CD8-positive, alpha-beta memory T cell (primary cell): ENCODE measurements around the gene C16orf87. TPM values are rescaled to one million over a fixed set of nuclear protein-coding genes. Genes with fewer than 3 reads are reported as not detected.
"Not testable (repeated sequence)": the region's sequence is repeated elsewhere in the genome, so short reads cannot be mapped to it uniquely, and the experiment has no call there.

Experiments used
- CTCF ChIA-PET: fragments of 350-600 bp; sonication (Branson Sonifier 250); formaldehyde crosslinking; loops from one replicate; lab custom pipeline; 2021; ENCODE audit warnings: antibody characterized with exemption; lab: Charles Lee
- POLR2A ChIA-PET: fragments of 350-600 bp; sonication (Branson Sonifier 250); formaldehyde crosslinking; loops from one replicate; lab custom pipeline; 2021; ENCODE audit warnings: antibody characterized with exemption; lab: Charles Lee
- DNase-seq, 5 donors: peaks; one replicate each; pipeline versions ENCODE4 v3.0.0 to v3.0.0-alpha.2; 2020 to 2022; ENCODE audit warnings: mixed read lengths in 1 of 5
- H3K27ac ChIP-seq: one replicate; pipeline ENCODE4 v1.7.0; 2013; ENCODE audit warnings: low read depth, mild to moderate bottlenecking, low read length, moderate library complexity
- H3K27me3 ChIP-seq: 2 replicates; pipeline ENCODE4 v1.7.0; 2013; ENCODE audit warnings: low read length, mild to moderate bottlenecking; ENCODE audit not compliant: insufficient read depth, poor library complexity, severe bottlenecking
- H3K36me3 ChIP-seq: 2 replicates; pipeline ENCODE4 v1.7.0; 2013; ENCODE audit warnings: mild to moderate bottlenecking, low read length, moderate library complexity; ENCODE audit not compliant: insufficient read depth
- H3K4me1 ChIP-seq: 2 replicates; pipeline ENCODE4 v1.7.0; 2013; ENCODE audit warnings: mild to moderate bottlenecking, low read length, moderate library complexity; ENCODE audit not compliant: insufficient read depth
- H3K4me3 ChIP-seq: 2 replicates; pipeline ENCODE4 v1.7.0; 2013; ENCODE audit warnings: mild to moderate bottlenecking, low read length
- H3K9me3 ChIP-seq: 2 replicates; pipeline ENCODE4 v1.7.0; 2013; ENCODE audit warnings: mild to moderate bottlenecking, low read length
- H3K27ac Mint-ChIP-seq, 8 donors: one replicate each; pipeline ENCODE4 v1.8.0; 2020 to 2021; ENCODE audit warnings: mixed read lengths in 8 of 8, mild to moderate bottlenecking in 6 of 8, inconsistent platforms in 3 of 8, moderate library complexity in 3 of 8
- H3K27me3 Mint-ChIP-seq, 2 donors: one replicate each; pipeline ENCODE4 v1.8.0; 2020 to 2021; ENCODE audit warnings: mixed read lengths in 2 of 2, mild to moderate bottlenecking in 1 of 2, moderate library complexity in 1 of 2
- H3K36me3 Mint-ChIP-seq, 3 donors: one replicate each; pipeline ENCODE4 v1.8.0; 2020 to 2021; ENCODE audit warnings: mixed read lengths in 3 of 3, inconsistent platforms in 1 of 3, mild to moderate bottlenecking in 1 of 3
- H3K4me1 Mint-ChIP-seq, 3 donors: one replicate each; pipeline ENCODE4 v1.8.0; 2020 to 2021; ENCODE audit warnings: mixed read lengths in 3 of 3, inconsistent platforms in 1 of 3, mild to moderate bottlenecking in 1 of 3
- H3K4me3 Mint-ChIP-seq, 7 donors: one replicate each; pipeline ENCODE4 v1.8.0; 2020 to 2021; ENCODE audit warnings: mixed read lengths in 7 of 7, mild to moderate bottlenecking in 6 of 7, moderate library complexity in 4 of 7, inconsistent platforms in 2 of 7
- H3K9me3 Mint-ChIP-seq, 5 donors: one replicate each; pipeline ENCODE4 v1.8.0; 2020 to 2022; ENCODE audit warnings: mixed read lengths in 5 of 5, mild to moderate bottlenecking in 3 of 5, moderate library complexity in 2 of 5, inconsistent platforms in 1 of 5
- polyA plus RNA-seq: library from polyadenylated mRNA; unstranded; fragments of 300-500 nt; fragmentation: Illumina TruSeq; gene quantifications from one replicate; pipeline ENCODE4 v1.2.3, GENCODE V29; 2021
- total RNA-seq, 2 experiments: library from RNA; stranded (reverse); gene quantifications; one replicate each; pipeline ENCODE4 v1.2.3, GENCODE V29; 2021

The C16orf87 gene
- total RNA-seq, result 10 to 100 TPM; 22.6 to 22.8 TPM
- 9.1 TPM for polyA plus RNA-seq

DNA sequence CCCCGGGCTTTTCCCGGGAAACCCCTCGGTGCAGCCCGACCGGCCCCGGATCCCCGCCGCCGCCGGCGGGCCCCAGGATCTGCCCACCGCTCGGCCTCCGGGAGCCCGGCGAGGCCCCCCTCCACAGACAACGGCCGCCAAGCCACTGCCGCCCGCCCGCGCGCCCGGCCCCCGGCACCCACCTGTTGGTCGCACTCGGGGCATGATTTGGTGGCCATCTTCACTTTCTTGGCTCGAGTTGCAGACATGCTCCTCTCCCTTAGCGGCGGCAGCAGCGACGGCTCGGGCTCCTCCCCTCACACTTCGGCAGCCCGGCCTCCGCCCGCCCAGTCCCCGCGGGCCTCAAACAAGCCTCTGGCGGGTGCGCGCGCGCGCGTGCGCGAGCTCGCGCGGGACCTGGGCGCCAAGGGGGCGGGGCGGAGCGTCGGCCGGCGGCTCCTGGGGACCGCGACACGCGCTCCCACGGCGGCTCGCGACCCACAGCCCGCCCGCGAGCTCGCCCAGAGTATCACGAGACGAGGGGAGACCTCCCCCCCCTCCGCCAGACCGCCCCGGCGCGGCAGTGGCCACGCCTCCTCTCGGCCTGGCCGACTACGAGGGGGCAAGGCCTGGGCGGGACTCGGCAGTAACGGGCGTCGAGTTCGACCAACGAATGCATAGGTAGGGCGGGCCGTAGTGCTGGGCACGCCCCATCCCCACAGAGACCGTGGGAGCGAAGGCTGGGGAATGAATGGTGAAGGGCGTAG lies at the start of gene C16orf87:
Gene C16orf87 (minus strand): TSS at position 279 of the 746 bp plus-strand sequence. CDS start 31 bp downstream, at position 248.
- H3K27me3 ChIP-seq, result no peaks in the 10 kb centered on the region
- H3K9me3 Mint-ChIP-seq, result peaks cover 0 to 3% (median 0%) of the 10 kb centered on the region in 5 donors
- ChIA-PET POLR2A (interaction anchor here (0.5 to 1.3 kb wide), 6 partner anchors 41 to 1289 kb away, joined by 3 to 4 read pairs (median 4); partner anchors contain the start of genes DNAJA2 and GPT2), CTCF (no interaction called here)
- peak within 1 kb of the TSS; percentile 94 to 100 (median 98) for H3K27ac Mint-ChIP-seq
- peaks cover 16% of the 10 kb centered on the region for H3K4me1 ChIP-seq
- H3K27me3 Mint-ChIP-seq, result peaks cover 0 to 4% of the 10 kb centered on the region in 2 donors
- peaks cover 25 to 38% (median 33%) of the 10 kb centered on the region in 3 donors for H3K4me1 Mint-ChIP-seq
- peak; percentile 86 to 94 (median 92) for DNase-seq
- H3K36me3 ChIP-seq, result no peaks in the 10 kb centered on the region
- no peaks in the 10 kb centered on the region for H3K9me3 ChIP-seq
- peaks cover 0 to 6% (median 0%) of the 10 kb centered on the region in 3 donors for H3K36me3 Mint-ChIP-seq
- H3K4me3 ChIP-seq, result peak within 1 kb of the TSS; percentile 89
- peak within 1 kb of the TSS; percentile 94 to 100 (median 97) for H3K4me3 Mint-ChIP-seq
- peak within 1 kb of the TSS; percentile 77 for H3K27ac ChIP-seq

DNA sequence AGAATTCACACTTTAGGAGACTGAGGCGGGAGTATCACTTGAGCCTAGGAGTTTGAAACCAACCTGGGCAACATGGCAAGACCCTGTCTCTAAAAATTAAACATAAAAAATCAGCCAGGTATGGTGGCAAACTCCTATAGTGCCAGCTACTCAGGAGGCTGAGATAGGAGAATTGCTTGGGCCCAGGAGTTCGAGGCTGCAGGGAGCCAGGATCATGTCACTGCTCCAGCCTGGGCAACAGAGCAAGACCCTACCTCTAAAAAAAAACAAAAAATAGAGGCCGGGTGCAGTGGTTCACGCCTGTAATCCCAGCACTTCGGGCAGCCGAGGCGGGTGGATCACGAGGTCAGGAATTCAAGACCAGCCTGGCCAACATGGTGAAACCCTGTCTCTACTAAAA lies 44.3 kb upstream of the C16orf87 start:
- ChIA-PET CTCF (no interaction called here), POLR2A (interaction anchor here (0.6 kb wide), 1 partner anchor 16 kb away, joined by 3 read pairs; no protein-coding TSS in a partner anchor)
- Histone ChIP-seq H3K27ac (no peak overlapping the region), H3K27me3 (no peaks in the 10 kb centered on the region), H3K4me1 (no peaks in the 10 kb centered on the region), H3K9me3 (no peaks in the 10 kb centered on the region), H3K4me3 (no peak overlapping the region), H3K36me3 (no peaks in the 10 kb centered on the region)
- DNase-seq, result no peak
- Mint-ChIP-seq H3K9me3 (no peaks in the 10 kb centered on the region), H3K27ac (no peak overlapping the region), H3K4me3 (no peak overlapping the region), H3K4me1 (no peaks in the 10 kb centered on the region), H3K27me3 (peaks cover 0 to 6% of the 10 kb centered on the region in 2 donors), H3K36me3 (no peaks in the 10 kb centered on the region)

GRCh38 chr16:46873201-46873600 lies 42.2 kb upstream of the C16orf87 start:
- peak overlapping the region in 1 of 7 donors; percentile 32 for H3K4me3 Mint-ChIP-seq
- H3K27me3 ChIP-seq, result no peaks in the 10 kb centered on the region
- H3K4me3 ChIP-seq, result no peak overlapping the region
- H3K9me3 ChIP-seq, result no peaks in the 10 kb centered on the region
- H3K36me3 ChIP-seq, result no peaks in the 10 kb centered on the region
- H3K4me1 Mint-ChIP-seq, result no peaks in the 10 kb centered on the region
- DNase-seq, result no peak
- ChIA-PET CTCF (interaction anchor here (1.4 kb wide), 1 partner anchor 8 kb away, joined by 3 read pairs; no protein-coding TSS in a partner anchor), POLR2A (no interaction called here)
- peaks cover 4 to 6% of the 10 kb centered on the region in 2 donors for H3K27me3 Mint-ChIP-seq
- H3K4me1 ChIP-seq, result no peaks in the 10 kb centered on the region
- H3K9me3 Mint-ChIP-seq, result no peaks in the 10 kb centered on the region
- no peak overlapping the region for H3K27ac Mint-ChIP-seq
- H3K36me3 Mint-ChIP-seq, result no peaks in the 10 kb centered on the region
- no peak overlapping the region for H3K27ac ChIP-seq

- H3K4me1 ChIP-seq, result no peaks in the 10 kb centered on the region
- ChIA-PET POLR2A (no interaction called here), CTCF (no interaction called here)
- H3K27ac Mint-ChIP-seq, result no peak overlapping the region
- no peaks in the 10 kb centered on the region for H3K27me3 ChIP-seq
- no peaks in the 10 kb centered on the region for H3K36me3 ChIP-seq
- H3K36me3 Mint-ChIP-seq, result peaks cover 0 to 4% (median 0%) of the 10 kb centered on the region in 3 donors
- H3K4me1 Mint-ChIP-seq, result no peaks in the 10 kb centered on the region
- no peaks in the 10 kb centered on the region for H3K9me3 ChIP-seq
- DNase-seq, result no peak
- peaks cover 9 to 11% of the 10 kb centered on the region in 2 donors for H3K27me3 Mint-ChIP-seq
- no peaks in the 10 kb centered on the region for H3K9me3 Mint-ChIP-seq
- no peak overlapping the region for H3K4me3 Mint-ChIP-seq
- H3K4me3 ChIP-seq, result no peak overlapping the region
- H3K27ac ChIP-seq, result no peak overlapping the region
These were observed 40.6 kb upstream of the C16orf87 start for GRCh38 chr16:46871597-46871996.

DNA sequence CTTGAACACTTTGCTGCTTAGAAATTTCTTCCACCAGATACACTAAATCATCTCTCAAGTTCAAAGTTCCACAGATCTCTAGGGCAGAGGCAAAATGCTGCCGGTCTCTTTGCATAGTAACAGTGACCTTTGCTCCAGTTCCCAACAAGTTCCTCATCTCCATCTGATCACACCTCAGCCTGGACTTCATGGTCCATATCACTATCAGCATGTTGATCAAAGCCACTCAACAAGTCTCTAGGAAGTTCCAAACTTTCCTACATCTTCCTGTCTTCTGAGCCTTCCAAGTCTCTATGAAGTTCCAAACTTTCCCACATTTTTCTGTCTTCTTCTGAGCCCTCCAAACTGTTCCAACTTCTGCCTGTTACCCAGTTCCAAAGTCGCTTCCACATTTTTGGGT lies 37.9 kb upstream of the C16orf87 start:
- H3K36me3 Mint-ChIP-seq, H3K27me3 ChIP-seq, H3K4me3 ChIP-seq, CTCF ChIA-PET, H3K4me1 ChIP-seq, H3K27ac Mint-ChIP-seq, POLR2A ChIA-PET, H3K9me3 ChIP-seq, H3K4me1 Mint-ChIP-seq, H3K36me3 ChIP-seq, H3K4me3 Mint-ChIP-seq, H3K9me3 Mint-ChIP-seq, H3K27ac ChIP-seq, DNase-seq: not testable (repeated sequence)
- peaks cover 9 to 11% of the 10 kb centered on the region in 2 donors for H3K27me3 Mint-ChIP-seq

DNA sequence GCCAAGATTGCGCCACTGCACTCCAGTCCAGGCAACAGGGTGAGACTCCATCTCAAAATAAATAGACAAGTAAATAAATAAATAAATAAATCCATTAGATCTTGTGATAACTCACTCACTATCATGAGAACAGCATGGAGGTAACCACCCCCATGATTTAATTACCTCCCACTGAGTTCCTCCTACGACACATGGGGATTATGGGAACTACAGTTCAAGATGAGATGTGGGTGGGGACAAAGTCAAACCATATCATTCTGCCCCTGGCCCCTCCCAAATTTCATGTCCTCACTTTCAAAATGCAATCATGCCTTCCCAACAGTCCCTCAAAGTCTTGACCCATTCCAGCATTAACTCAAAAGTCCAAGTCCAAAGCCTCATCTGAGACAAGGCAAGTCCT lies 36.5 kb upstream of the C16orf87 start:
- H3K4me1 Mint-ChIP-seq, H3K27ac Mint-ChIP-seq, H3K27ac ChIP-seq, H3K4me3 ChIP-seq, H3K27me3 ChIP-seq, POLR2A ChIA-PET, DNase-seq, H3K9me3 ChIP-seq, H3K36me3 Mint-ChIP-seq, H3K36me3 ChIP-seq, H3K4me1 ChIP-seq, H3K4me3 Mint-ChIP-seq, H3K9me3 Mint-ChIP-seq, CTCF ChIA-PET: not testable (repeated sequence)
- peaks cover 9 to 11% of the 10 kb centered on the region in 2 donors for H3K27me3 Mint-ChIP-seq

DNA sequence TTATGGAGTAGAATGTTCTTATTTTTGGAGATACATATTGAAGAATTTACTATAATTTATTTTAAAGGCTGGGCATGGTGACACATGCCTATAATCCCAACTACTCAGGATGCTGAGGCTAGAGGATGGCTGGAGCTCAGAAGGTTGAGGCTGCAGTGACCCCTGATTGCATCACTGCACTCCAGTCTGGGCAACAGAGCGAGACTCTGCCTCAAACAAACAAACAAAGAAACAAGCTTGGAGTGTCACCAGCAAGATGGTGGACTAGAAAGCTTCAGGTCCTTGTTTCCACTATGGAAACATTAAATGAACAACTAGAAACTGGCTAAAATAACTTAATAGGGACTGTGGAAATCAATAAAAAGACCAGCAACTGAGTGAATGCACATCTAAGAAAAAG lies 35.3 kb upstream of the C16orf87 start:
- Histone ChIP-seq H3K4me1 (no peaks in the 10 kb centered on the region), H3K27me3 (no peaks in the 10 kb centered on the region), H3K27ac (no peak overlapping the region), H3K9me3 (no peaks in the 10 kb centered on the region), H3K36me3 (no peaks in the 10 kb centered on the region), H3K4me3 (no peak overlapping the region)
- H3K27ac Mint-ChIP-seq, result no peak overlapping the region
- H3K27me3 Mint-ChIP-seq, result peaks cover 7 to 11% of the 10 kb centered on the region in 2 donors
- H3K36me3 Mint-ChIP-seq, result peaks cover 0 to 4% (median 3%) of the 10 kb centered on the region in 3 donors
- ChIA-PET POLR2A (no interaction called here), CTCF (interaction anchor here (0.7 to 1.1 kb wide), 2 partner anchors 42 to 193 kb away, joined by 3 read pairs; no protein-coding TSS in a partner anchor)
- no peak overlapping the region for H3K4me3 Mint-ChIP-seq
- no peak for DNase-seq
- H3K9me3 Mint-ChIP-seq, result no peaks in the 10 kb centered on the region
- peaks cover 5 to 9% (median 5%) of the 10 kb centered on the region in 3 donors for H3K4me1 Mint-ChIP-seq
